MM.1S (cell line): Measurements from ENCODE around the gene KCNQ1.

Experiments
- EZH2 ChIP-seq: fragments of 300-600 bp; sonication (generic); optimal IDR thresholded peaks from 2 replicates; pipeline ENCODE3; 2017; ENCODE audit warnings: low read depth, mild to moderate bottlenecking, antibody characterized with exemption, low read length, mixed read lengths
- EZH2phosphoT487 ChIP-seq: fragments of 300-600 bp; sonication (generic); IDR thresholded peaks from 2 replicates; pipeline ENCODE4 v1.6.1; 2018; ENCODE audit warnings: antibody characterized with exemption, low read length
- TF ChIP-seq, protein P1 (sequence below): fragments of 300-600 bp; sonication (generic); IDR thresholded peaks from 2 replicates; pipeline ENCODE4 v1.5.1; 2016; ENCODE audit warnings: antibody characterized with exemption, low read length, mixed read lengths

DNA sequence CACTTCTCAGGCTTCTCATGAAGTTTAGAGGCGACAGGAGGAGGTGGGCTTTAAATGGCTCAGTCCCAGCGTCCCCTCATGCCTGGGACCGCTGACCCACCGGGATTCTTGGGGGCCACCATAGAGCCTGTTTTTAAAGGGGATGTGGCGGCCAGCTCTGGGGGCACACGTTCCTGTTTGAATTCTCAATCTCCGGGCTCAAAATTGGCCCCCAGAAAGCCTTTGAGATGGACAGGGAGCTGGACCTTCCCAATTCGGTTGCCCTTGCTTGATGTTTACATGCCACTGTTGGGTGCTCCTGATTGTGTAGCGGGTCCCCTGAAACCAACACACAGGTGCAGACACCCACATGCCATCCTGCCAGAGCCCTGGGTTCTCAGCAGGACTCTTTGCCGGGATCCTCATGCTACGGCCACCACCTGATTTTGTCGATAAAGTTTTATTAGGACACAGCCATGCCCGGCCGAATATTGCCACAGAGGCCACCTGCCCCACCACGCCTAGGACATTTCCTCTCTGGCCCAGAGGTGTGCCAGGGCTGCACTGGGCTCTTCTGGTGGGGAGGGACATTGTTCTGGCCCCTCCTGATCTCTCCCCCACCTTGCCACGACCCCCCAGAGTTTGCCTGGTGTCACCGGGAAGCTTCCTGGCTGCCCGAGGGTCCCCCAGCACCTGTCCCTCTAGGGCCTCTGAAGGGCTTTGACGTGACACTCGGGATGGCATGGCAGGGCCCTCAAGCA lies 71.6 kb downstream of the KCNQ1 start:
- TF ChIP-seq, protein P1, sequence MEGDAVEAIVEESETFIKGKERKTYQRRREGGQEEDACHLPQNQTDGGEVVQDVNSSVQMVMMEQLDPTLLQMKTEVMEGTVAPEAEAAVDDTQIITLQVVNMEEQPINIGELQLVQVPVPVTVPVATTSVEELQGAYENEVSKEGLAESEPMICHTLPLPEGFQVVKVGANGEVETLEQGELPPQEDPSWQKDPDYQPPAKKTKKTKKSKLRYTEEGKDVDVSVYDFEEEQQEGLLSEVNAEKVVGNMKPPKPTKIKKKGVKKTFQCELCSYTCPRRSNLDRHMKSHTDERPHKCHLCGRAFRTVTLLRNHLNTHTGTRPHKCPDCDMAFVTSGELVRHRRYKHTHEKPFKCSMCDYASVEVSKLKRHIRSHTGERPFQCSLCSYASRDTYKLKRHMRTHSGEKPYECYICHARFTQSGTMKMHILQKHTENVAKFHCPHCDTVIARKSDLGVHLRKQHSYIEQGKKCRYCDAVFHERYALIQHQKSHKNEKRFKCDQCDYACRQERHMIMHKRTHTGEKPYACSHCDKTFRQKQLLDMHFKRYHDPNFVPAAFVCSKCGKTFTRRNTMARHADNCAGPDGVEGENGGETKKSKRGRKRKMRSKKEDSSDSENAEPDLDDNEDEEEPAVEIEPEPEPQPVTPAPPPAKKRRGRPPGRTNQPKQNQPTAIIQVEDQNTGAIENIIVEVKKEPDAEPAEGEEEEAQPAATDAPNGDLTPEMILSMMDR: no peak
- TF ChIP-seq EZH2phosphoT487 (no peak), EZH2 (no peak)
